Stimulated activated CD8-positive, alpha-beta memory T cell treated with anti-CD3 and anti-CD28 coated beads, Interleukin-4, amount 100 ng/mL, for 24 hours (primary cell): Measurements from ENCODE around the gene NXPH4.

Experiments
- DNase-seq: peaks from one replicate; pipeline ENCODE4 v3.0.0-alpha.2; 2020; ENCODE audit warnings: low read depth

Gene NXPH4

DNA sequence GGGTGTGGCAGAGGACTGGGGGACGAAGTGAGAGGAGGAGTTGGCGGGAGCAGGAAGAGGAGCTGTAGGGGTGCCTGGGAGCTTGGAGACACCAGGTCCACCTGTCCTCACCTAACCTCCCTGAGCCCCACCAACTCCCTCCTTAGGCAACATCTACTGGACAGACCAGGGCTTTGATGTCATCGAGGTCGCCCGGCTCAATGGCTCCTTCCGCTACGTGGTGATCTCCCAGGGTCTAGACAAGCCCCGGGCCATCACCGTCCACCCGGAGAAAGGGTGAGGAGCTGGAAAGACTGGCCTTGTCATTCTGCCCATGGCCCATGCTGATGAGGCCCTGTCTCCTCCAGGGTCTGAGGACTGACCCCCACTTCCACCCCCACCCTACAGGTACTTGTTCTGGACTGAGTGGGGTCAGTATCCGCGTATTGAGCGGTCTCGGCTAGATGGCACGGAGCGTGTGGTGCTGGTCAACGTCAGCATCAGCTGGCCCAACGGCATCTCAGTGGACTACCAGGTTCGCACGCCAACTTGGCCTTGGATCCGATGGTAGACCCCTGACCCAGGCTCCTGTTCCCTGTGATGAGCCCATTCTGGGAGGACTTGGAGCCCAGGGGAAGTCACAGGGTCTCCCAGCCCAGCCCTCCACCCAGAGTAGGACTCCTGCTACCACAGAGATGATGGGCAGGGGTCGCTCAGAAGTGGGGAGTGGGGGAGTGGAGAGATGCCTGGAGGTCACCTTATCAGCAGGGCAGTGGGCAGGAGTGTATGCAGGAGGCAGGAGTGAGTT, 32.5 kb upstream of the NXPH4 start:
- DNase-seq: no peak

- DNase-seq: no peak
Measured at GRCh38 chr12:57185403-57185802, 31.2 kb upstream of the NXPH4 start.

DNA sequence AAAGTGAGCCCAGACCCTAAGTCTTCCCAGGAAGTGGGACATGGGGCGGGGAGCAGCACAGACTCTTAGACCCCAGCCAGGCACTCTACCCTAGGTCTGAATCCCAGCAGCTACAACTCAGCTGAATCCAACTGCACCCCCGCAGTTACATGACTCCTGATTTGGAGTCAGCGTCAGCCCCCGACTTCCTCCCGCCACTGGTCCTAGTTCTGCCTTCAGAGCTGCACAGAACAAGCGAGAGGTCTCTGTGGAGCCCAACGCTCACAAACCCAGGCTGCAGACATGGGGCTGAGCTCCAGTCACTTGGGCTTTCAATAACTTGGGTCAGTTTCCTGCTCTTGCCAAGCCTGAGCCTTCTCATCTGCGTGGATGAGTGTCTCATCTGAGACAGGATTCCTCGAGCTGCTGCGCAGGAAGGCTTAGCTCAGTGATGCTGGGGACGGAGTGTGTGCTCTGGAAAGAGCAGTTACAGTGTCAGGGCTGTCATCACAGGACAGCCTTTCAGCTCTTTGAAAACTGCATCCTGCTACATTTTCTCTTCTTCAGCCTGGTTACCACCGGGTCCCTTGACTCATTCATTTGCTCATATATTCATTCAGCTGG, 30.6 kb upstream of the NXPH4 start:
- no peak for DNase-seq

GRCh38 chr12:57187222-57188089, 29.1 kb upstream of the NXPH4 start:
- no peak for DNase-seq

- no peak for DNase-seq
Measured at GRCh38 chr12:57188090-57188425, 28.5 kb upstream of the NXPH4 start.

GRCh38 chr12:57190037-57190436, 26.6 kb upstream of the NXPH4 start:
- no peak for DNase-seq

DNA sequence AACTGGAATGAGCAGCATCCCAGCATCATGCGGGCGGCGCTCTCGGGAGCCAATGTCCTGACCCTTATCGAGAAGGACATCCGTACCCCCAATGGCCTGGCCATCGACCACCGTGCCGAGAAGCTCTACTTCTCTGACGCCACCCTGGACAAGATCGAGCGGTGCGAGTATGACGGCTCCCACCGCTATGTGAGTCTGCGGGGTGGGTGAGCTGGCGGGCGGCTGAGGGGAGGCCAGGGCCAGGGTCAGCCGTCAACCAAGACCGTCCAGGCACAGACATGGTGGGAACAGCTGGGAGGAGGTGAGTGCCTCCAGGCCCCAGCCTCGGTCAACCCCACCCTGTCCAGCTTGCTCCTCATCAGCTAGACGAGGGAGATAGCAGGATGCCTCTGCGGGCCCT, 25.8 kb upstream of the NXPH4 start:
- no peak for DNase-seq

DNA sequence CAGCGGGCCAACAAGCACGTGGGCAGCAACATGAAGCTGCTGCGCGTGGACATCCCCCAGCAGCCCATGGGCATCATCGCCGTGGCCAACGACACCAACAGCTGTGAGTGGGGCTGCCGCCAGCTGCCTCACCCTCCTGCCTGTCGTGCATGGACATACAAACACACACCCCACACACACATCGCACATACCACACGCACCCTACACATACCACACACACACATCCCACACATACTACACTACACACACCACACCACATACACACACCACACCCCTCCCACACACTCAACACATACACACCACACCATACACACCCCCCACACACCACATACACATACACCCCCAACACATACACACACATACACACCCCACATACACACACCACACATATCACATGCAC, 25.2 kb upstream of the NXPH4 start:
- DNase-seq: no peak

DNA sequence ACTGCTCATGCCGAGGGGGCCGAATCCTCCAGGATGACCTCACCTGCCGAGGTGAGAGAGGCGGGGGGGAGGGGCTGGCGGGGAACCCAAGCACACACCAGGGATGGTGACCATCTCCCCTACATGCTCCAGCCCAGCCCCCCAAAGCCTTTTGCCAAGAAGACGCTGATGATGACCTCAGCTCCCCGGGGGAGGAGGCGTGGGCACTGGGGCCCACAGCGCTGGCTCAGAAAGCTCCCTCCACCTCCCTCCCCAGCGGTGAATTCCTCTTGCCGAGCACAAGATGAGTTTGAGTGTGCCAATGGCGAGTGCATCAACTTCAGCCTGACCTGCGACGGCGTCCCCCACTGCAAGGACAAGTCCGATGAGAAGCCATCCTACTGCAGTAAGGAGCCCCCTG, 23.7 kb upstream of the NXPH4 start:
- DNase-seq: no peak

GRCh38 chr12:57193706-57194245, 22.8 kb upstream of the NXPH4 start:
- no peak for DNase-seq

- DNase-seq: no peak
Measured at GRCh38 chr12:57194253-57194652, 22.3 kb upstream of the NXPH4 start.

- DNase-seq: no peak
Measured at GRCh38 chr12:57195186-57195585, 21.4 kb upstream of the NXPH4 start.

GRCh38 chr12:57195611-57196371, 20.8 kb upstream of the NXPH4 start:
- DNase-seq: no peak

DNA sequence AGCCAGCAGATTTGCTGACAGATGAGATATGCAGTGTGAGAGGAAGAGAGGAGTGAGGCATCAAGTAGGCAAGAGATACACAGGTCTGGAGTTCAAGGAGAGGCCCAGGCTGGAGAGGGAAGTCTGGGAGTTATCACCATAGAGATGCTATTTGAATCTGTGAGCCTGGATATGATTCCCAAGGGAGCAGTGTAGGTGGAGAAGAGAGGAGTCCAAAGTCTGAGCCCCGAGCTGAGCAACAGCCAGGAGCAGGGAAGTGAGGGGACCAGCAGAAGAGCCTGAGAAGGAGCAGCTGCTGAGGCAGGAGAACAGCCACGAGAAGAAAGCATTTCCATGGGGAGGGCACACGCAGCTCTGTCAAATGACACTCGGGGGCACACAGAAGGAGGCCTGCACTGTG, 20.2 kb upstream of the NXPH4 start:
- no peak for DNase-seq

DNA sequence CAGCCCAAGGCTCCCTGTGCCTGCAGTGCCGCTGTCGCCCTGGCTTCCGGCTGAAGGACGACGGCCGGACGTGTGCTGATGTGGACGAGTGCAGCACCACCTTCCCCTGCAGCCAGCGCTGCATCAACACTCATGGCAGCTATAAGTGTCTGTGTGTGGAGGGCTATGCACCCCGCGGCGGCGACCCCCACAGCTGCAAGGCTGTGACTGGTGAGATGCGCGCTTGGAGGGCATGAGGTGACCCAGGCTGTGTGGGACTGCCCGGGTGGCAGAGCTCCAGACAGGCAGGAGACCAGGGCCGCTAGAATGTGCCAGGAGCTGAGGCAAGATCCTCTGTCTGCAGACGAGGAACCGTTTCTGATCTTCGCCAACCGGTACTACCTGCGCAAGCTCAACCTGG, 19.6 kb upstream of the NXPH4 start:
- no peak for DNase-seq

DNA sequence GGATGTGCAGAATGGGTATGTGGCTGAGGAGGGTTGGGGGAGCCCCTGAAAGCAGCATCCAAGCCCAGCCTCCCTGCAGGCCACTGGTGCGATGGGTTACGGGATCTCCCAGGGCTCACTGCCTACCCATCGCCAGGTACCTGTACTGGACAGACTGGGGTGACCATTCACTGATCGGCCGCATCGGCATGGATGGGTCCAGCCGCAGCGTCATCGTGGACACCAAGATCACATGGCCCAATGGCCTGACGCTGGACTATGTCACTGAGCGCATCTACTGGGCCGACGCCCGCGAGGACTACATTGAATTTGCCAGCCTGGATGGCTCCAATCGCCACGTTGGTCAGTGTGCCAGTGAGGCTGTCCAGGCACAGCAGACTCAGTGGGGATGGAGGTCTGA, 18.3 kb upstream of the NXPH4 start:
- no peak for DNase-seq

GRCh38 chr12:57199191-57199590, 17.4 kb upstream of the NXPH4 start:
- DNase-seq: no peak

GRCh38 chr12:57200497-57200896, 16.1 kb upstream of the NXPH4 start:
- DNase-seq: no peak

DNA sequence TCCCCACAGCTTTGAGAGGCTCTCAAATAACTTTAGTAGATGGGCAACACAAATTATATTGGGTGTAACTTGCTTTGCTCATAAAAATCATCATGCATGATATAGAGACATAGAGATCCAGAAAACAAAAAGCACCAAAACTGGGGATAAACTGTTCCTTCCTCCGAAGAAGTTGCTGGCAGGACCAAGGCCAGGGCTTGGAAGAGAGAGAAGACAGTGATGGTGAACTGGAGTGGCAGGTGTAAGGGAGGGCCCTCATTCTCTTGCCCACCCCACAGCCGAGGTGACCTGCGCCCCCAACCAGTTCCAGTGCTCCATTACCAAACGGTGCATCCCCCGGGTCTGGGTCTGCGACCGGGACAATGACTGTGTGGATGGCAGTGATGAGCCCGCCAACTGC, 15.4 kb upstream of the NXPH4 start:
- no peak for DNase-seq

- DNase-seq: no peak
Measured at GRCh38 chr12:57201631-57202030, 15.0 kb upstream of the NXPH4 start.

- DNase-seq: no peak
Measured at GRCh38 chr12:57202321-57202720, 14.3 kb upstream of the NXPH4 start.

GRCh38 chr12:57203201-57203600, 13.4 kb upstream of the NXPH4 start:
- DNase-seq: no peak
